ENCODE measurements around the gene TNIP3.
"Not testable (repeated sequence)": the region's sequence is repeated elsewhere in the genome, so short reads cannot be mapped to it uniquely, and the experiment has no call there.

The TNIP3 gene

DNA sequence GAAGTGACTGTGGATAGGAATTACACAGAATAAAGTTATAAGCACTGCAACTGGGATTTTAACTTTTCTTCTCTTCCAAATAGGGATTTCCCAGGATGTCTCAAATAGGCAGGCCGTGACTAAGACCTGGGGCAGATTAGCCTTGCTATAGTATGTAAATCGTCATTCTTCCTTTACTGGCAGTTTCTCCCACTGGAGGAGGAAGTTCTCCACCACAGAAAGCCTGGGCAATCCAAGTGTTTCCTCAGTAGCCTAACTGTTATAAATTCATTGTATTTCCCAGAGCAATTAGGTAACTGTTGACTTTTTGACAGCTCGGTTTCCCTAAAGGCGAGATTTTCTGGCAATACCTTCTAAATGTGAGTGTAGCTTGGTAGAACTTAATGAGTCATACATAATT is at the start of gene TNIP3:
TSS of gene TNIP3 (minus strand) at position 31 of the 400 bp plus-strand sequence. CDS start 196 bp downstream, outside the sequence.
- TF ChIP-seq GATA1 (IDR thresholded peaks at IDR 0.05; ENCODE audit: low read depth, low read length) (no peak), POLR2A (IDR thresholded peaks at IDR 0.05; ENCODE audit: low read length) (no peak)
- DNase-seq: no peak

DNA sequence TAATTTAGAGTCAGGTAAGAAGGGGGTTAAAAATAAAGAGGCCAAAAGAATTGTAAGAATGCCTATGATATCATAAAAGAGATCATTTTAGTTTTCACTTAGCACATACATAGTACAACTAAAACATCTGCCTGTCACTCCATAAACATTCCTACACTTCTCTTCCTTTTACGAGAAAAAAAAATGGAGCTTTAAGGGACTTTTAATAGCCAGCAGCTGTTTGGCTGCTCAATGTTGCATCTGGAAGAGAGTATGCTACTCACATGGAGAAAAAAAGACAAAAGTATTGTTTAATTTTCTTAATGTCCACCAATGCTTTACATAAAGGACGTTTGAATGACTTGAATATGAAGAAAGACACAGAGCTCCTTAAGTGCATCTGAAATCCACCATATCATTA is 48.7 kb upstream of the TNIP3 start:
- no peak for DNase-seq
- TF ChIP-seq GATA1 (IDR thresholded peaks at IDR 0.05; ENCODE audit: low read depth, low read length) (no peak), POLR2A (IDR thresholded peaks at IDR 0.05; ENCODE audit: low read length) (no peak)

- no peak for DNase-seq
- TF ChIP-seq POLR2A (IDR thresholded peaks at IDR 0.05; ENCODE audit: low read length) (no peak), GATA1 (IDR thresholded peaks at IDR 0.05; ENCODE audit: low read depth, low read length) (no peak)
Measured at GRCh38 chr4:121209171-121209570, 45.0 kb upstream of the TNIP3 start.

GRCh38 chr4:121208244-121209007 is 44.3 kb upstream of the TNIP3 start:
- TF ChIP-seq GATA1 (IDR thresholded peaks at IDR 0.05; ENCODE audit: low read depth, low read length): no peak
- TF ChIP-seq POLR2A (IDR thresholded peaks at IDR 0.05; ENCODE audit: low read length): no peak
- no peak for DNase-seq

DNA sequence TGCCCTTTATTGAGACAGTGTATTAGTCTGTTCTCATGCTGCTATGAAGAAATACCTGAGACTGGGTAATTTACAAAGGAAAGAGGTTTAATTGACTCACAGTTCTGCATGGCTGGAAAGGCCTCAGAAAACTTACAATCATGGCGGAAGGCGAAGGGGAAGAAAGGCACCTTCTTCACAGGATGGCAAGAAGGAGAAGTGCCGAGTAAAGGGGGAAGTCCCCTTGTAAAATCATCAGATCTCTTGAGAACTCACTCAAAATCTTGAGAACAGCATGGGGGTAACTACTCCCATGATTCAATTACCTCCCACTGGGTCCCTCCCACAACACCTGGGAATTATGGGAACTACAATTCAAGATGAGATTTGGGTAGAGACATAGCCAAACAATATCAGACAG is 41.7 kb upstream of the TNIP3 start:
- DNase-seq: not testable (repeated sequence)

- no peak for DNase-seq
- TF ChIP-seq GATA1 (IDR thresholded peaks at IDR 0.05; ENCODE audit: low read depth, low read length): no peak
- TF ChIP-seq POLR2A (IDR thresholded peaks at IDR 0.05; ENCODE audit: low read length): no peak
Measured at GRCh38 chr4:121200795-121201472, 36.8 kb upstream of the TNIP3 start.

DNA sequence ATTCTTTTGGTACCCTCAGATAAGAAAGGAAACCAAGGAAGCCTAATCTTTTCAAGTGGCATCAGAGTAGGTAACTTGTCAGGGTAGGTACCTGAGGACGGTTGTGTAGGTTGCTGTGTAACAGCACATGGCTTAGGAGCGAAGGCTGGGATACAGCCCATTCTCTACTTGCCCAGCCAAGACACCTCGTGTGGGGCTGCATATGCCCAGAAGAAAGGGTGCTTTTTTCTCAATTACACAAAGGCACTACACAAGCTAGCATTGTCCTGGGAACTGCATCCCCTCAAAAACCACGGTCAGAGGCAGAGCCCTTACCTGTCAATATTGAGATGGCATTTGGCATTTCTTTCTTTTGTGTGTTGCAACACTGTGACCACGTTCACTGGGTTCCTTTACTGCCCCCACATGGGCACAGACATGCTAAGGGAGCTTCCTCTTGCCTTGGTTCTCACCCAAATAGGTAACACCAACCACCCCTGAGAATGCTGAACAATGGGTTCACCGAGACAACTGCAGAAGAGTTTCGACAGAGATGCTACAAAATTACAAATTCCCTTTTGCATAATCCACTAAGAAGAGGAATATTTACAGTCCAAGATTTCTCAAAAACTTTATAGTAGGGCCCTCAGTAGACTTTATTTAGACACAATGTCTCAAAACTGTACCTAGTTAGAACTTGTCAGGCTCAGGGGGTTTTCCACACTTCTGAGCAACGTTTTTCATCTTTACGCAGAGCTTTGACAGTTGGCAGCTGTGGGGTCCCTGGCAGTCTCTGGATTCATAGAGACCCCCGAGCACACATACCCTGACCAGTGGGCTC is 35.8 kb upstream of the TNIP3 start:
- DNase-seq: no peak
- TF ChIP-seq POLR2A (IDR thresholded peaks at IDR 0.05; ENCODE audit: low read length) (no peak), GATA1 (IDR thresholded peaks at IDR 0.05; ENCODE audit: low read depth, low read length) (no peak)

DNA sequence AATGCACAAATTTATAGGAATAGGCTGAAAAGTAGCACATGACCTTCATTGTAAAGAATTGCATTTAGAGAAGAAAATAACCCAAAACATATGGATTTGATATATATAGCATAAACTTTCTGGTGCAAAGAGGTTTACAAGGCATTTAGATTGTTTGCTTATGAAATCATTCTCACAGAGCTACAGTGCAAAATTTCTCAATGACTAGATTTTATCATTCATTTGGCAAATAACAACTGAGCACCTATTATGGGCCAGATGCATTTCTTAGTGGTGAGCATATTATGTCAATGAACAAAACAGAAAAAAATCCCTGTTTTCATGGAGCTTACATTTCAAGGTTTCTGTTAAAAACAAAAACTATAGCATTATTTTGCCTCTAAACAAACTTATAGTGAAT is 34.1 kb upstream of the TNIP3 start:
- no peak for DNase-seq
- TF ChIP-seq POLR2A (IDR thresholded peaks at IDR 0.05; ENCODE audit: low read length) (no peak), GATA1 (IDR thresholded peaks at IDR 0.05; ENCODE audit: low read depth, low read length) (no peak)

DNA sequence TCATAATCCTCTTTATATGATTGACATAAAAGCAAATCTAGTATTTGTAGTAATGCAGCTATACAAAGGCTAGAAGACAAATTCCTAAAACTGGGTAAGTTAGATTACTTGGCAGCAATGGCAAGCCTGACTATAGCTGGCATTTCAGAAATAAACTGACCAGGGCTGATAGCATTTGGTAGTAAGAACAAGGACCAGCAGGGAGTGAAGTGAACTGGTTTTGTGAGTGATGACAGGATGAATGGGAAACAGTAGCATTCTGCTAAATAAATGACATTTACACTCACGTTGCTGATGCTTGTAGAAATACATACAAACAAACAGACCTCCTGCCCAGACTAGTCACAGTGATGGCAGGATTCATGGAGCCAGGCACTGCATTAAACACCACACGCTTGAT is 31.5 kb upstream of the TNIP3 start:
- TF ChIP-seq POLR2A (IDR thresholded peaks at IDR 0.05; ENCODE audit: low read length) (no peak), GATA1 (IDR thresholded peaks at IDR 0.05; ENCODE audit: low read depth, low read length) (no peak)
- no peak for DNase-seq

DNA sequence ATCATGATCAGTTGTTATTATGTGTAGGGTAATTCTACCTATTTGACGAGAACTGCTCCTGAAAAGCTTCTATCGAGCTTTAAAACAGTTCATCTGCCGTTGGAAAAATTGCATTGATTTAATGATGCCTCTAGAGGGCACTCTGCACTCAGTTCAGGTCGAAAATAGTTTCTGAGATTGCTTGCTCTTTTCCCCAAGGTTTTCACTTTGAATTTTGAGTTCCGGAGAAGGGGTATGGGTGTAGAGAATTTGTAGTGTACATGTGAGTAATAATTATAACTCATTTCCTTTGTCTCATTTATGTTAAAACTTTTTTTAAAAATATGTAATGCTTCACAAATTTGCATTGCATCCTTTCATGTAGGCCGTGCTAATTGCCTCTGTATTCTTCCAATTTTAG is 28.4 kb upstream of the TNIP3 start:
- DNase-seq: peak; percentile 9 to 37
- TF ChIP-seq POLR2A (IDR thresholded peaks at IDR 0.05; ENCODE audit: low read length) (no peak), GATA1 (IDR thresholded peaks at IDR 0.05; ENCODE audit: low read depth, low read length) (no peak)

DNA sequence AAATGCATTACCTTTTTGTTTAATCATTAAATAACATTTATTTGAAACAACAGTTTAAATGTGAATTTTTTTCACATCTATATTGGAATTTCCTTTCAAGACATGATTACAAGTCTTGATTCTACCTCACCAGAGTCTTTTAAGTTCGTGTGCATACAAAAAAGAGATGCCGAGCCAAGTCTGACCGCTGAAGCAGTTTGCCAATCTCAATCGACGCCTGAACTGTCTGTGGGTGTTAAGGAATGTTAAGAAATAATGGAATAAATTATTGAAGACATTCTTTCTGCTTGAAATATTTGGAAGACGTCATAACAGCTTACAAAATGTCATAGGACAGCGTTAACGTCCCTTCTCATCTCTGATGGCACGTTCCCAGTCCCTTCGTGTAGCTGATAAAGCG is 27.9 kb upstream of the TNIP3 start:
- TF ChIP-seq POLR2A (IDR thresholded peaks at IDR 0.05; ENCODE audit: low read length): no peak
- TF ChIP-seq GATA1 (IDR thresholded peaks at IDR 0.05; ENCODE audit: low read depth, low read length): no peak
- DNase-seq: no peak

- TF ChIP-seq GATA1 (IDR thresholded peaks at IDR 0.05; ENCODE audit: low read depth, low read length) (no peak), POLR2A (IDR thresholded peaks at IDR 0.05; ENCODE audit: low read length) (no peak)
- no peak for DNase-seq
Measured at GRCh38 chr4:121191361-121191760, 27.2 kb upstream of the TNIP3 start.

DNA sequence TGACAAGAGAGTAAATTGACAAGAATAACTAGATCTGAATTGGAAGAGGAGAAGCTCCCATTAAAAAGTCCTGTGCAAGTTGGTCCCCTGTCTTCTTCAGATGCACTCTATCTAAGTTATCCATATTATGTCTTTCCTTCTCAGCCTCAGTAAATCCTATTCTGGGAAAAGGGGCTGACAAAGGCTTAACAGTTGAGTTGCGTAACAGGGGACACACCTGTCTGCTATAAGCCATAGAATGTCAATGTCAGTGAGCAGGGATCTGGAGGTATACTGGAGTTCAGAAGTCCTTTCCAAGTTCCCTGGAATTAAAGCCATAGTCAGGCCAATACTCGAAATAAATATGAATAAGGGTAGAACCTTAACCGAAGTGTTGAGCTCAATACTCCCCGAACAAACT is 26.3 kb upstream of the TNIP3 start:
- TF ChIP-seq POLR2A (IDR thresholded peaks at IDR 0.05; ENCODE audit: low read length) (no peak), GATA1 (IDR thresholded peaks at IDR 0.05; ENCODE audit: low read depth, low read length) (no peak)
- no peak for DNase-seq

Data from erythroblast (primary cell).